Endothelial cell of umbilical vein (primary cell): Measurements from ENCODE around the gene NEDD4L.

ENCODE experiments used
- CTCF ChIP-seq, 2 donors: IDR thresholded peaks; 1 replicate in 1 of 2; 2 replicates in 1 of 2; pipeline ENCODE4 v1.5.1; 2011; ENCODE audit warnings: low read length in 2 of 2, mild to moderate bottlenecking in 2 of 2, moderate library complexity in 2 of 2, control low read depth in 1 of 2, inconsistent platforms in 1 of 2, low read depth in 1 of 2; ENCODE audit not compliant: insufficient read depth in 1 of 2; ENCODE audit errors: extremely low read depth in 1 of 2
- FOS ChIP-seq: IDR thresholded peaks from 2 replicates; pipeline ENCODE4 v1.6.1; 2011; ENCODE audit warnings: mild to moderate bottlenecking, low read length, moderate library complexity, borderline replicate concordance; ENCODE audit not compliant: insufficient read depth
- MAX ChIP-seq: IDR thresholded peaks from 2 replicates; pipeline ENCODE4 v1.6.1; 2011; ENCODE audit not compliant: insufficient read depth, insufficient read length
- POLR2A ChIP-seq: IDR thresholded peaks from 2 replicates; pipeline ENCODE4 v1.6.1; 2012; ENCODE audit warnings: low read depth, mild to moderate bottlenecking, control low read depth, low read length
- POLR2AphosphoS5 ChIP-seq: IDR thresholded peaks from 2 replicates; pipeline ENCODE4 v1.6.1; 2012; ENCODE audit warnings: low read depth, mild to moderate bottlenecking, control low read depth, low read length, moderate library complexity; ENCODE audit not compliant: insufficient read depth

- TF ChIP-seq MAX (no peak), POLR2A (no peak), CTCF (IDR thresholded peaks at IDR 0.05; ENCODE audit: extremely low read depth in 1 of 2, insufficient read depth in 1 of 2, low read depth in 1 of 2, low read length in 2 of 2) (no peak), POLR2AphosphoS5 (no peak), FOS (no peak)
Measured at GRCh38 chr18:58323866-58324762, 280.1 kb downstream of the NEDD4L start.
